ENCODE measurements around the gene SPACA5. TPM values are rescaled to one million over a fixed set of nuclear protein-coding genes. Genes with fewer than 3 reads are reported as not detected.
A peak's percentile ranks its signal among the peaks of the same experiment; 100 is the strongest.
"Not testable (repeated sequence)": the region's sequence is repeated elsewhere in the genome, so short reads cannot be mapped to it uniquely, and the experiment has no call there.

SPACA5 gene
- total RNA-seq, 1 donor from 2014 or later, result not detected

GRCh38 chrX:48028091-48028490, 21.3 kb downstream of the SPACA5 start:
- Mint-ChIP-seq H3K4me3 (ENCODE audit: unreplicated experiment) (no peak overlapping the region), H3K9me3 (ENCODE audit: unreplicated experiment) (no peaks in the 10 kb centered on the region), H3K36me3 (ENCODE audit: low read depth, unreplicated experiment) (no peaks in the 10 kb centered on the region), H3K27me3 (ENCODE audit: unreplicated experiment) (peaks cover 3% of the 10 kb centered on the region), H3K4me1 (ENCODE audit: unreplicated experiment) (no peaks in the 10 kb centered on the region), H3K27ac (ENCODE audit: unreplicated experiment) (no peak overlapping the region)
- TF ChIP-seq CTCF (IDR thresholded peaks at IDR 0.05; ENCODE audit: unreplicated experiment), result no peak
- no peak for DNase-seq (ENCODE audit: low spot score)

GRCh38 chrX:48030237-48030636, 23.4 kb downstream of the SPACA5 start:
- no peak for DNase-seq (ENCODE audit: low spot score)
- Mint-ChIP-seq H3K4me3 (ENCODE audit: unreplicated experiment) (no peak overlapping the region), H3K4me1 (ENCODE audit: unreplicated experiment) (no peaks in the 10 kb centered on the region), H3K36me3 (ENCODE audit: low read depth, unreplicated experiment) (no peaks in the 10 kb centered on the region), H3K27ac (ENCODE audit: unreplicated experiment) (no peak overlapping the region), H3K27me3 (ENCODE audit: unreplicated experiment) (peaks cover 3% of the 10 kb centered on the region), H3K9me3 (ENCODE audit: unreplicated experiment) (no peaks in the 10 kb centered on the region)
- no peak for TF ChIP-seq CTCF (IDR thresholded peaks at IDR 0.05; ENCODE audit: unreplicated experiment)

- not testable (repeated sequence) for H3K4me1 Mint-ChIP-seq (ENCODE audit: unreplicated experiment); H3K4me3 Mint-ChIP-seq (ENCODE audit: unreplicated experiment); H3K9me3 Mint-ChIP-seq (ENCODE audit: unreplicated experiment); H3K27me3 Mint-ChIP-seq (ENCODE audit: unreplicated experiment); DNase-seq (ENCODE audit: low spot score); H3K27ac Mint-ChIP-seq (ENCODE audit: unreplicated experiment); H3K36me3 Mint-ChIP-seq (ENCODE audit: low read depth, unreplicated experiment)
Measured at GRCh38 chrX:48030641-48031173, 23.9 kb downstream of the SPACA5 start.

- Mint-ChIP-seq H3K9me3 (ENCODE audit: unreplicated experiment) (no peaks in the 10 kb centered on the region), H3K4me3 (ENCODE audit: unreplicated experiment) (peak overlapping the region; percentile 2), H3K4me1 (ENCODE audit: unreplicated experiment) (peaks cover 9% of the 10 kb centered on the region), H3K27me3 (ENCODE audit: unreplicated experiment) (peaks cover 2% of the 10 kb centered on the region), H3K27ac (ENCODE audit: unreplicated experiment) (peak overlapping the region; percentile 27), H3K36me3 (ENCODE audit: low read depth, unreplicated experiment) (no peaks in the 10 kb centered on the region)
- no peak for DNase-seq (ENCODE audit: low spot score)
- no peak for TF ChIP-seq CTCF (IDR thresholded peaks at IDR 0.05; ENCODE audit: unreplicated experiment)
Measured at GRCh38 chrX:48035891-48036290, 29.1 kb downstream of the SPACA5 start.

GRCh38 chrX:48043056-48043455, 36.3 kb downstream of the SPACA5 start:
- H3K4me3 Mint-ChIP-seq (ENCODE audit: unreplicated experiment), result no peak overlapping the region
- H3K9me3 Mint-ChIP-seq (ENCODE audit: unreplicated experiment), result no peaks in the 10 kb centered on the region
- peaks cover 6% of the 10 kb centered on the region for H3K27me3 Mint-ChIP-seq (ENCODE audit: unreplicated experiment)
- DNase-seq (ENCODE audit: low spot score), result no peak
- no peaks in the 10 kb centered on the region for H3K36me3 Mint-ChIP-seq (ENCODE audit: low read depth, unreplicated experiment)
- peaks cover 13% of the 10 kb centered on the region for H3K4me1 Mint-ChIP-seq (ENCODE audit: unreplicated experiment)
- no peak for TF ChIP-seq CTCF (IDR thresholded peaks at IDR 0.05; ENCODE audit: unreplicated experiment)
- H3K27ac Mint-ChIP-seq (ENCODE audit: unreplicated experiment), result no peak overlapping the region
